BLaER1 treated with 17β-estradiol and CSF1 and Interleukin-3, amounts not matched to agents 10 nM and 100 nM (cell line): ENCODE data around the gene CIRBP.

Experiments
- H3K27ac ChIP-seq, 11 experiments: shearing (Covaris generic); formaldehyde crosslinking; 2 replicates each; pipeline ENCODE4 v1.8.1; 2022
- H3K27me3 ChIP-seq, 11 experiments: shearing (Covaris generic); formaldehyde crosslinking; 2 replicates each; pipeline ENCODE4 v1.8.1; 2022
- H3K36me3 ChIP-seq, 11 experiments: shearing (Covaris generic); formaldehyde crosslinking; 2 replicates each; pipeline ENCODE4 v1.8.1; 2022
- H3K4me1 ChIP-seq, 10 experiments: shearing (Covaris generic); formaldehyde crosslinking; 2 replicates each; pipeline ENCODE4 v1.8.1; 2022
- H3K4me2 ChIP-seq, 11 experiments: shearing (Covaris generic); formaldehyde crosslinking; 2 replicates each; pipeline ENCODE4 v1.8.1; 2022
- H3K4me3 ChIP-seq, 10 experiments: shearing (Covaris generic); formaldehyde crosslinking; 2 replicates each; pipeline ENCODE4 v1.8.1; 2022
- H3K9ac ChIP-seq, 11 experiments: shearing (Covaris generic); formaldehyde crosslinking; 2 replicates each; pipeline ENCODE4 v1.8.1; 2022
- H3K9me3 ChIP-seq, 11 experiments: shearing (Covaris generic); formaldehyde crosslinking; replicated peaks in 1 of 11; 2 replicates each; pipeline ENCODE4 v1.8.1; 2022
- H4K20me1 ChIP-seq, 11 experiments: shearing (Covaris generic); formaldehyde crosslinking; 2 replicates each; pipeline ENCODE4 v1.8.1; 2022
- Cebpa-rat ChIP-seq, 11 experiments: shearing (Covaris generic); IDR thresholded peaks; 2 replicates each; pipeline ENCODE4 v1.8.1; 2022

Gene CIRBP

GRCh38 chr19:1238369-1239303 is 30.5 kb upstream of the CIRBP start:
- TF ChIP-seq Cebpa-rat (IDR thresholded peaks at IDR 0.05): no peak
- Histone ChIP-seq H3K27me3 (peaks cover 24 to 58% (median 55%) of the 10 kb centered on the region in 11 experiments), H3K4me2 (peak overlapping the region; percentile 96 to 99 (median 98)), H3K9me3 (no peaks in the 10 kb centered on the region), H3K4me3 (peak overlapping the region; percentile 60 to 79 (median 70)), H3K4me1 (peaks cover 34 to 59% (median 55%) of the 10 kb centered on the region in 10 experiments), H3K36me3 (peaks cover 0 to 7% (median under 1%) of the 10 kb centered on the region in 11 experiments; a peak in 4 of 22 replicates), H4K20me1 (peaks cover 8 to 61% (median 27%) of the 10 kb centered on the region in 11 experiments; a peak in 20 of 22 replicates), H3K27ac (no peak overlapping the region), H3K9ac (peak overlapping the region in 10 of 11 experiments; percentile 70 to 80 (median 75); a peak in 15 of 22 replicates)

- Histone ChIP-seq H3K9ac (peak overlapping the region in 2 of 11 experiments; percentile 46 to 56; a peak in 1 of 22 replicates), H3K4me3 (no peak overlapping the region; a peak in 1 of 20 replicates), H3K9me3 (no peaks in the 10 kb centered on the region), H3K36me3 (peaks cover 0 to 13% (median 6%) of the 10 kb centered on the region in 11 experiments; a peak in 8 of 22 replicates), H3K4me1 (peaks cover 42 to 66% (median 63%) of the 10 kb centered on the region in 10 experiments), H4K20me1 (peaks cover 14 to 65% (median 34%) of the 10 kb centered on the region in 11 experiments; a peak in 21 of 22 replicates), H3K4me2 (peak overlapping the region; percentile 92 to 100 (median 99); a peak in 21 of 22 replicates), H3K27ac (no peak overlapping the region), H3K27me3 (peaks cover 24 to 57% (median 55%) of the 10 kb centered on the region in 11 experiments)
- TF ChIP-seq Cebpa-rat (IDR thresholded peaks at IDR 0.05): no peak
Observed at GRCh38 chr19:1239420-1239795, 29.7 kb upstream of the CIRBP start.

GRCh38 chr19:1239796-1240737 is 29.1 kb upstream of the CIRBP start:
- H3K36me3 ChIP-seq: peaks cover 0 to 13% (median 6%) of the 10 kb centered on the region in 11 experiments; a peak in 8 of 22 replicates
- peaks cover 47 to 72% (median 69%) of the 10 kb centered on the region in 10 experiments for H3K4me1 ChIP-seq
- peak overlapping the region in 2 of 11 experiments; percentile 20 to 25; a peak in 1 of 22 replicates for H3K27ac ChIP-seq
- TF ChIP-seq Cebpa-rat (IDR thresholded peaks at IDR 0.05): no peak
- H3K9ac ChIP-seq: peak overlapping the region in 9 of 11 experiments; percentile 31 to 95 (median 56); a peak in 14 of 22 replicates
- peak overlapping the region; percentile 92 to 100 (median 99) for H3K4me2 ChIP-seq
- peak overlapping the region in 8 of 10 experiments; percentile 36 to 96 (median 80); a peak in 11 of 20 replicates for H3K4me3 ChIP-seq
- no peaks in the 10 kb centered on the region for H3K9me3 ChIP-seq
- H3K27me3 ChIP-seq: peaks cover 24 to 51% (median 50%) of the 10 kb centered on the region in 11 experiments
- peaks cover 14 to 65% (median 41%) of the 10 kb centered on the region in 11 experiments; a peak in 21 of 22 replicates for H4K20me1 ChIP-seq

- Histone ChIP-seq H3K27me3 (peaks cover 21 to 42% (median 41%) of the 10 kb centered on the region in 11 experiments), H3K36me3 (peaks cover 0 to 13% (median 6%) of the 10 kb centered on the region in 11 experiments; a peak in 8 of 22 replicates), H4K20me1 (peaks cover 14 to 65% (median 47%) of the 10 kb centered on the region in 11 experiments; a peak in 20 of 22 replicates), H3K9ac (peak overlapping the region; percentile 87 to 95 (median 92); a peak in 20 of 22 replicates), H3K27ac (peak overlapping the region in 8 of 11 experiments; percentile 76 to 90 (median 86); a peak in 12 of 22 replicates), H3K4me2 (peak overlapping the region; percentile 92 to 100 (median 99)), H3K4me1 (peaks cover 56 to 81% (median 76%) of the 10 kb centered on the region in 10 experiments), H3K4me3 (peak overlapping the region; percentile 79 to 96 (median 88)), H3K9me3 (no peaks in the 10 kb centered on the region)
- no peak for TF ChIP-seq Cebpa-rat (IDR thresholded peaks at IDR 0.05)
Observed at GRCh38 chr19:1240925-1241324, 28.2 kb upstream of the CIRBP start.

GRCh38 chr19:1241417-1242095 is 27.6 kb upstream of the CIRBP start, which contains the start of gene ATP5F1D:
Gene ATP5F1D, plus strand, starts transcription at chr19:1241751. Its CDS starts 100 bp downstream, at chr19:1241851.
- Histone ChIP-seq H3K36me3 (peaks cover 0 to 17% (median 6%) of the 10 kb centered on the region in 11 experiments; a peak in 8 of 22 replicates), H3K4me1 (peaks cover 62 to 87% (median 76%) of the 10 kb centered on the region in 10 experiments), H3K9ac (peak within 1 kb of the TSS; percentile 87 to 95 (median 92)), H3K27me3 (peaks cover 15 to 36% (median 35%) of the 10 kb centered on the region in 11 experiments), H3K4me3 (peak within 1 kb of the TSS; percentile 79 to 96 (median 88)), H4K20me1 (peaks cover 14 to 64% (median 48%) of the 10 kb centered on the region in 11 experiments; a peak in 20 of 22 replicates), H3K27ac (peak within 1 kb of the TSS; percentile 64 to 92 (median 86); a peak in 21 of 22 replicates), H3K9me3 (no peaks in the 10 kb centered on the region), H3K4me2 (peak within 1 kb of the TSS; percentile 94 to 100 (median 100))
- no peak for TF ChIP-seq Cebpa-rat (IDR thresholded peaks at IDR 0.05)

- H3K9ac ChIP-seq: peak overlapping the region; percentile 87 to 95 (median 92)
- TF ChIP-seq Cebpa-rat (IDR thresholded peaks at IDR 0.05): no peak
- H3K4me3 ChIP-seq: peak overlapping the region; percentile 44 to 96 (median 85)
- peaks cover 14 to 54% (median 42%) of the 10 kb centered on the region in 11 experiments; a peak in 20 of 22 replicates for H4K20me1 ChIP-seq
- peaks cover 0 to 11% (median 10%) of the 10 kb centered on the region in 11 experiments; a peak in 18 of 22 replicates for H3K27me3 ChIP-seq
- H3K4me2 ChIP-seq: peak overlapping the region; percentile 94 to 100 (median 100)
- H3K4me1 ChIP-seq: peaks cover 70 to 81% (median 77%) of the 10 kb centered on the region in 10 experiments
- H3K9me3 ChIP-seq: no peaks in the 10 kb centered on the region
- peak overlapping the region; percentile 40 to 72 (median 58); a peak in 17 of 22 replicates for H3K27ac ChIP-seq
- H3K36me3 ChIP-seq: peaks cover 0 to 17% (median 6%) of the 10 kb centered on the region in 11 experiments; a peak in 8 of 22 replicates
Observed at GRCh38 chr19:1243768-1244692, 25.1 kb upstream of the CIRBP start.
